Mucosa of rectum (tissue), 2 donors: ENCODE measurements around the gene RAB26.

ENCODE experiments used
- H3K27ac ChIP-seq, 2 donors: one replicate each; pipeline ENCODE4 v1.7.0; 2013; ENCODE audit warnings: inconsistent platforms in 2 of 2, low read depth in 2 of 2, low read length in 2 of 2
- H3K27me3 ChIP-seq, 2 donors: one replicate each; pipeline ENCODE4 v1.7.0; 2013; ENCODE audit warnings: low read length in 2 of 2; ENCODE audit not compliant: control insufficient read depth in 2 of 2, insufficient read depth in 2 of 2
- H3K36me3 ChIP-seq, 2 donors: one replicate each; pipeline ENCODE4 v1.7.0; 2013; ENCODE audit warnings: low read length in 2 of 2; ENCODE audit not compliant: control insufficient read depth in 2 of 2, insufficient read depth in 2 of 2
- H3K4me1 ChIP-seq, 2 donors: one replicate each; pipeline ENCODE4 v1.7.0; 2013; ENCODE audit warnings: low read length in 2 of 2, mild to moderate bottlenecking in 1 of 2; ENCODE audit not compliant: control insufficient read depth in 2 of 2, insufficient read depth in 2 of 2
- H3K4me3 ChIP-seq, 2 donors: one replicate each; pipeline ENCODE4 v1.7.0; 2013; ENCODE audit warnings: low read length in 2 of 2
- H3K9ac ChIP-seq, 2 donors: one replicate each; pipeline ENCODE4 v1.7.0; 2013; ENCODE audit warnings: low read length in 2 of 2, low read depth in 1 of 2, mild to moderate bottlenecking in 1 of 2
- H3K9me3 ChIP-seq, 2 donors: one replicate each; pipeline ENCODE4 v1.7.0; 2013; ENCODE audit warnings: low read length in 2 of 2; ENCODE audit not compliant: control insufficient read depth in 2 of 2
- donor health status: healthy.
- donor health status: Normal muscosa, but diverticular disease.

RAB26 gene

GRCh38 chr16:2171601-2172178, 23.3 kb downstream of the RAB26 start:
- H3K9ac ChIP-seq = no peak overlapping the region
- H3K4me1 ChIP-seq = no peaks in the 10 kb centered on the region
- H3K4me3 ChIP-seq = no peak overlapping the region
- H3K9me3 ChIP-seq = no peaks in the 10 kb centered on the region
- no peaks in the 10 kb centered on the region for H3K27me3 ChIP-seq
- no peak overlapping the region for H3K27ac ChIP-seq
- H3K36me3 ChIP-seq = peaks cover 45 to 61% of the 10 kb centered on the region in 2 donors

- Histone ChIP-seq H3K36me3 (peaks cover 41 to 58% of the 10 kb centered on the region in 2 donors), H3K27me3 (no peaks in the 10 kb centered on the region), H3K9ac (no peak overlapping the region), H3K4me1 (no peaks in the 10 kb centered on the region), H3K27ac (no peak overlapping the region), H3K4me3 (no peak overlapping the region), H3K9me3 (no peaks in the 10 kb centered on the region)
Measured at GRCh38 chr16:2172688-2173335, 24.4 kb downstream of the RAB26 start.

GRCh38 chr16:2173366-2173765, 24.9 kb downstream of the RAB26 start:
- H3K4me1 ChIP-seq = no peaks in the 10 kb centered on the region

GRCh38 chr16:2173916-2174315, 25.5 kb downstream of the RAB26 start:
- no peaks in the 10 kb centered on the region for H3K9me3 ChIP-seq
- no peaks in the 10 kb centered on the region for H3K4me1 ChIP-seq
- no peak overlapping the region for H3K4me3 ChIP-seq
- no peak overlapping the region for H3K27ac ChIP-seq
- H3K36me3 ChIP-seq = peaks cover 39 to 52% of the 10 kb centered on the region in 2 donors
- H3K9ac ChIP-seq = no peak overlapping the region
- H3K27me3 ChIP-seq = no peaks in the 10 kb centered on the region

More at GRCh38 chr16:2173366-2173765, 24.9 kb downstream of the RAB26 start:
- H3K36me3 ChIP-seq = peaks cover 41 to 57% of the 10 kb centered on the region in 2 donors
- H3K4me3 ChIP-seq = no peak overlapping the region
- H3K9me3 ChIP-seq = no peaks in the 10 kb centered on the region
- no peaks in the 10 kb centered on the region for H3K27me3 ChIP-seq
- H3K9ac ChIP-seq = no peak overlapping the region
- H3K27ac ChIP-seq = no peak overlapping the region

GRCh38 chr16:2174396-2175131, 26.1 kb downstream of the RAB26 start:
- Histone ChIP-seq H3K27ac (no peak overlapping the region), H3K36me3 (peaks cover 37 to 48% of the 10 kb centered on the region in 2 donors), H3K9me3 (no peaks in the 10 kb centered on the region)

GRCh38 chr16:2175454-2175853, 27.0 kb downstream of the RAB26 start:
- no peaks in the 10 kb centered on the region for H3K4me1 ChIP-seq
- no peaks in the 10 kb centered on the region for H3K27me3 ChIP-seq
- peaks cover 37 to 48% of the 10 kb centered on the region in 2 donors for H3K36me3 ChIP-seq
- H3K9me3 ChIP-seq = no peaks in the 10 kb centered on the region
- no peak overlapping the region for H3K27ac ChIP-seq
- H3K9ac ChIP-seq = no peak overlapping the region
- H3K4me3 ChIP-seq = no peak overlapping the region

More at GRCh38 chr16:2174396-2175131, 26.1 kb downstream of the RAB26 start:
- no peak overlapping the region for H3K9ac ChIP-seq
- H3K4me1 ChIP-seq = no peaks in the 10 kb centered on the region
- H3K27me3 ChIP-seq = no peaks in the 10 kb centered on the region
- no peak overlapping the region for H3K4me3 ChIP-seq

- H3K4me3 ChIP-seq = no peak overlapping the region
- H3K9ac ChIP-seq = no peak overlapping the region
- H3K36me3 ChIP-seq = peaks cover 37 to 48% of the 10 kb centered on the region in 2 donors
- no peaks in the 10 kb centered on the region for H3K4me1 ChIP-seq
- no peak overlapping the region for H3K27ac ChIP-seq
- no peaks in the 10 kb centered on the region for H3K9me3 ChIP-seq
- no peaks in the 10 kb centered on the region for H3K27me3 ChIP-seq
Measured at GRCh38 chr16:2176047-2176446, 27.6 kb downstream of the RAB26 start.

GRCh38 chr16:2177101-2177500, 28.7 kb downstream of the RAB26 start:
- Histone ChIP-seq H3K9me3 (no peaks in the 10 kb centered on the region), H3K27ac (no peak overlapping the region), H3K4me1 (no peaks in the 10 kb centered on the region), H3K9ac (no peak overlapping the region), H3K4me3 (no peak overlapping the region), H3K27me3 (no peaks in the 10 kb centered on the region), H3K36me3 (peaks cover 34 to 38% of the 10 kb centered on the region in 2 donors)

- H3K27me3 ChIP-seq = no peaks in the 10 kb centered on the region
- H3K9me3 ChIP-seq = no peaks in the 10 kb centered on the region
- peaks cover 32 to 36% of the 10 kb centered on the region in 2 donors for H3K36me3 ChIP-seq
- no peak overlapping the region for H3K9ac ChIP-seq
- H3K27ac ChIP-seq = no peak overlapping the region
- no peak overlapping the region for H3K4me3 ChIP-seq
- no peaks in the 10 kb centered on the region for H3K4me1 ChIP-seq
Measured at GRCh38 chr16:2177561-2177960, 29.1 kb downstream of the RAB26 start.
